ENCODE results near the gene RFX3.

Gene RFX3

GRCh38 chr9:3224931-3225330 lies 300.9 kb downstream of the RFX3 start:
- peak overlapping the region; percentile 40 for H3K27ac ChIP-seq
- TF ChIP-seq CTCF (conservative IDR thresholded peaks at IDR 0.05): no peak

GRCh38 chr9:3215658-3216057 lies 310.1 kb downstream of the RFX3 start:
- no peak for TF ChIP-seq CTCF (conservative IDR thresholded peaks at IDR 0.05)
- peak overlapping the region; percentile 62 for H3K27ac ChIP-seq

GRCh38 chr9:3214741-3215140 lies 311.1 kb downstream of the RFX3 start:
- TF ChIP-seq CTCF (conservative IDR thresholded peaks at IDR 0.05): no peak
- peak overlapping the region; percentile 62; the same call in 1 of the 2 replicates for H3K27ac ChIP-seq

GRCh38 chr9:3205421-3206095 lies 320.2 kb downstream of the RFX3 start:
- peak overlapping the region; percentile 5; the same call in 1 of the 2 replicates for H3K27ac ChIP-seq
- no peak for TF ChIP-seq CTCF (conservative IDR thresholded peaks at IDR 0.05)

- H3K27ac ChIP-seq: no peak overlapping the region
These were observed 325.4 kb downstream of the RFX3 start for GRCh38 chr9:3200331-3200774.

GRCh38 chr9:3193791-3194190 lies 332.0 kb downstream of the RFX3 start:
- H3K27ac ChIP-seq: no peak overlapping the region
- TF ChIP-seq CTCF (conservative IDR thresholded peaks at IDR 0.05): no peak

More at GRCh38 chr9:3200331-3200774, 325.4 kb downstream of the RFX3 start:
- TF ChIP-seq CTCF (conservative IDR thresholded peaks at IDR 0.05): no peak

GRCh38 chr9:3191715-3192114 lies 334.1 kb downstream of the RFX3 start:
- no peak overlapping the region for H3K27ac ChIP-seq
- TF ChIP-seq CTCF (conservative IDR thresholded peaks at IDR 0.05): no peak
